GM12875 (cell line): ENCODE measurements around the gene ZNF689.

ENCODE experiments used
- H3K4me3 ChIP-seq: one replicate; pipeline ENCODE4 v1.5.1; 2011; ENCODE audit warnings: low read depth, low read length, control low read depth
- TF ChIP-seq, protein P1 (sequence below): IDR thresholded peaks from 2 replicates; pipeline ENCODE4 v1.5.1; 2011; ENCODE audit warnings: low read depth, mild to moderate bottlenecking, control low read depth, inconsistent platforms, low read length, moderate library complexity, borderline replicate concordance; ENCODE audit not compliant: insufficient read depth

ZNF689 gene

DNA sequence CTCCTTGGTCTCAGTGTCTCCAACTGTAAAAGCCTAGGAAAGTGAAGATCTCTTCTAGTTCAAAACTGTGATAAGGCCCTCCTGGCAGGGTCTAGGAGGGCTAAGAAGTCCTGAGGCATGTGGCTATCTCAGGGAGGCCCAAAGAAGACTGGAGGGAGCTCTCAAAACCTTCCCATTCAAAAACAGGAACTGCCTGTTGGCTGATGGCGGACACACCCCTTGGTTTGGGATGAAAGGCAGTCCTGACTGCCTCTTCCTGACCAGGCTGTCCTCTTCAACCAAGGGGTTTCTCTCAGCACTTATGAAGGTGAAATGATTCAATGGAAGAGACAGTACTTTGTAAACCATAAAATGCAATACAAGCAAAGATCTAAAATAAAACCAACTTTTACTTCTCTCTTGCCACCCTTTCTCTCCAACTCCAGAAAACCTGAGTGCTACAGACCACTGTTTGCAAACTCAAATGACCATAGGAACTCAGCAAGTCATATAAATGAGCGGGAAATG, 56.7 kb downstream of the ZNF689 start:
- TF ChIP-seq, protein P1, sequence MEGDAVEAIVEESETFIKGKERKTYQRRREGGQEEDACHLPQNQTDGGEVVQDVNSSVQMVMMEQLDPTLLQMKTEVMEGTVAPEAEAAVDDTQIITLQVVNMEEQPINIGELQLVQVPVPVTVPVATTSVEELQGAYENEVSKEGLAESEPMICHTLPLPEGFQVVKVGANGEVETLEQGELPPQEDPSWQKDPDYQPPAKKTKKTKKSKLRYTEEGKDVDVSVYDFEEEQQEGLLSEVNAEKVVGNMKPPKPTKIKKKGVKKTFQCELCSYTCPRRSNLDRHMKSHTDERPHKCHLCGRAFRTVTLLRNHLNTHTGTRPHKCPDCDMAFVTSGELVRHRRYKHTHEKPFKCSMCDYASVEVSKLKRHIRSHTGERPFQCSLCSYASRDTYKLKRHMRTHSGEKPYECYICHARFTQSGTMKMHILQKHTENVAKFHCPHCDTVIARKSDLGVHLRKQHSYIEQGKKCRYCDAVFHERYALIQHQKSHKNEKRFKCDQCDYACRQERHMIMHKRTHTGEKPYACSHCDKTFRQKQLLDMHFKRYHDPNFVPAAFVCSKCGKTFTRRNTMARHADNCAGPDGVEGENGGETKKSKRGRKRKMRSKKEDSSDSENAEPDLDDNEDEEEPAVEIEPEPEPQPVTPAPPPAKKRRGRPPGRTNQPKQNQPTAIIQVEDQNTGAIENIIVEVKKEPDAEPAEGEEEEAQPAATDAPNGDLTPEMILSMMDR = no peak
- no peak overlapping the region for H3K4me3 ChIP-seq

GRCh38 chr16:30552956-30553355, 57.2 kb downstream of the ZNF689 start:
- TF ChIP-seq, protein P1 = no peak

More at GRCh38 chr16:30552956-30553355, 57.2 kb downstream of the ZNF689 start:
- no peak overlapping the region for H3K4me3 ChIP-seq
